ENCODE results near the gene ST8SIA4. TPM values are rescaled to one million over a fixed set of nuclear protein-coding genes. Genes with fewer than 3 reads are reported as not detected.
A peak's percentile ranks its signal among the peaks of the same experiment; 100 is the strongest.

The ST8SIA4 gene
- total and polyA plus RNA-seq, 2 donors from 2014 or later = 0.69 to 11.6 TPM

DNA sequence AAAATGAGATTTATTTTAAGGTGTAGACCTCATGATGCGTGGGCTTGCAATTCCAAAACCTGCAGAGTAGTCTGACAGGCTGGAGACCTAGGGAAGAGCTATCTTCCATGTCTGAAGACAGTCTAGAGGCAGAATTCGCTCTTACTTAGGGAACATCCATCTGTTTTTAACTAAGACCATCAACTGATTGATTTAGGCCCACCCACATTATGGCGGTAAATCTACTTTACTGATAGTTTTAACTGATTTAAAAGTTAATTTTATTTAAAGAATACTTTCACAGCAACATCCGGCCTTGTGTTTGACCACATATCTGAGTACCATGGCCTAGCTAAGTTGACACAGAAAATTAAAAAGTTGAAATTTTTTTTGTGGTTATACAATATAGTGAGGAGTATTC lies 6.0 kb upstream of the ST8SIA4 start:
- no peak for FAIRE-seq

DNA sequence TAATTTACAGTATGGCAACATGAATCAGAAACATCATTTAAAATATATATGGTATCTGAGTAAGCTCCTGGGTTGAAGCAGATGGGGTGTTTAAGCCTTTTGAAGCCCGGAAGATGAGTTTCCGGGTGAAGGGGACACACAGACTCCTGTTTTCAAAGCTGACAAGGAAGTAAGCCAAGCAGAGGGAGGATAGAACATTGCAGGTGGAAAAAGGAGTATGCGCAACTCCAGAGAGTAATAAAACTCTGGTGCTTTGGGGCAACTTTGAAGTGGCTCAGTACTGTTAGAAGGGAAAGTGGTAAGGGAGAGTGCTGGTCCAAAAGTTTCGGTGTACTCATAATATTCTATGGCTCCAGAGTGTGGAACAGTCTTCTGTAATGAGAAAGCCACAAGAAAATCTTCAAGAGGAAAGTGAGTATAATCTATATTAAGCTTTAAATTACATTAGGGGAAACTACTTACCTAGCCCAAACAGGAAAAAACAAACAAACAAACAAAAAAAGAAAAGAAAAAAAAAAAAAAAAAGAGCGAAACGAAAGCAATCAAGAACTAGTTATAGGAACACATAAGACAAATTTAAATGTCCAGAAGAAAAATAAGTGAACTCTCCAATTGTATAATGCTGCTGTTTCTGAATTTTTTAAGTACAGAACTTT lies 2.3 kb upstream of the ST8SIA4 start:
- TF ChIP-seq, protein P1, sequence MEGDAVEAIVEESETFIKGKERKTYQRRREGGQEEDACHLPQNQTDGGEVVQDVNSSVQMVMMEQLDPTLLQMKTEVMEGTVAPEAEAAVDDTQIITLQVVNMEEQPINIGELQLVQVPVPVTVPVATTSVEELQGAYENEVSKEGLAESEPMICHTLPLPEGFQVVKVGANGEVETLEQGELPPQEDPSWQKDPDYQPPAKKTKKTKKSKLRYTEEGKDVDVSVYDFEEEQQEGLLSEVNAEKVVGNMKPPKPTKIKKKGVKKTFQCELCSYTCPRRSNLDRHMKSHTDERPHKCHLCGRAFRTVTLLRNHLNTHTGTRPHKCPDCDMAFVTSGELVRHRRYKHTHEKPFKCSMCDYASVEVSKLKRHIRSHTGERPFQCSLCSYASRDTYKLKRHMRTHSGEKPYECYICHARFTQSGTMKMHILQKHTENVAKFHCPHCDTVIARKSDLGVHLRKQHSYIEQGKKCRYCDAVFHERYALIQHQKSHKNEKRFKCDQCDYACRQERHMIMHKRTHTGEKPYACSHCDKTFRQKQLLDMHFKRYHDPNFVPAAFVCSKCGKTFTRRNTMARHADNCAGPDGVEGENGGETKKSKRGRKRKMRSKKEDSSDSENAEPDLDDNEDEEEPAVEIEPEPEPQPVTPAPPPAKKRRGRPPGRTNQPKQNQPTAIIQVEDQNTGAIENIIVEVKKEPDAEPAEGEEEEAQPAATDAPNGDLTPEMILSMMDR (IDR thresholded peaks at IDR 0.05; ENCODE audit: borderline replicate concordance, extremely low read depth, insufficient read depth) = no peak
- Histone ChIP-seq H3K27ac (ENCODE audit: low read depth in 2 of 2, low read length in 2 of 2) (no peak overlapping the region), H3K4me1 (ENCODE audit: control insufficient read depth in 2 of 3, insufficient read depth in 2 of 3, low read depth in 1 of 3, low read length in 3 of 3) (peaks cover 0 to 5% (median 0%) of the 10 kb centered on the region in 3 donors), H3K4me3 (ENCODE audit: low read length in 3 of 3) (no peak overlapping the region), H3K9ac (ENCODE audit: low read length in 3 of 3) (no peak overlapping the region), H3K27me3 (ENCODE audit: control insufficient read depth, insufficient read depth, low read length) (no peaks in the 10 kb centered on the region), H3K36me3 (ENCODE audit: control insufficient read depth in 2 of 3, insufficient read depth in 3 of 3, low read length in 3 of 3) (no peaks in the 10 kb centered on the region), H3K9me3 (ENCODE audit: control insufficient read depth in 2 of 3, insufficient read depth in 1 of 3, low read length in 3 of 3) (no peaks in the 10 kb centered on the region)
- intact Hi-C loops (cut with DNase I) = no loop called here
- no peak for DNase-seq
- no peak for FAIRE-seq

More for the DNA sequence above, 6.0 kb upstream of the ST8SIA4 start:
- H3K9ac ChIP-seq (ENCODE audit: low read length in 3 of 3) = no peak overlapping the region
- H3K9me3 ChIP-seq (ENCODE audit: control insufficient read depth in 2 of 3, insufficient read depth in 1 of 3, low read length in 3 of 3) = no peaks in the 10 kb centered on the region
- no peak overlapping the region for H3K27ac ChIP-seq (ENCODE audit: low read depth in 2 of 2, low read length in 2 of 2)
- H3K27me3 ChIP-seq (ENCODE audit: control insufficient read depth, insufficient read depth, low read length) = no peaks in the 10 kb centered on the region
- no peak for DNase-seq
- intact Hi-C loops (cut with DNase I) = no loop called here
- H3K36me3 ChIP-seq (ENCODE audit: control insufficient read depth in 2 of 3, insufficient read depth in 3 of 3, low read length in 3 of 3) = no peaks in the 10 kb centered on the region
- TF ChIP-seq, protein P1 (IDR thresholded peaks at IDR 0.05; ENCODE audit: borderline replicate concordance, extremely low read depth, insufficient read depth) = no peak
- H3K4me1 ChIP-seq (ENCODE audit: control insufficient read depth in 2 of 3, insufficient read depth in 2 of 3, low read depth in 1 of 3, low read length in 3 of 3) = no peaks in the 10 kb centered on the region
- no peak overlapping the region for H3K4me3 ChIP-seq (ENCODE audit: low read length in 3 of 3)

DNA sequence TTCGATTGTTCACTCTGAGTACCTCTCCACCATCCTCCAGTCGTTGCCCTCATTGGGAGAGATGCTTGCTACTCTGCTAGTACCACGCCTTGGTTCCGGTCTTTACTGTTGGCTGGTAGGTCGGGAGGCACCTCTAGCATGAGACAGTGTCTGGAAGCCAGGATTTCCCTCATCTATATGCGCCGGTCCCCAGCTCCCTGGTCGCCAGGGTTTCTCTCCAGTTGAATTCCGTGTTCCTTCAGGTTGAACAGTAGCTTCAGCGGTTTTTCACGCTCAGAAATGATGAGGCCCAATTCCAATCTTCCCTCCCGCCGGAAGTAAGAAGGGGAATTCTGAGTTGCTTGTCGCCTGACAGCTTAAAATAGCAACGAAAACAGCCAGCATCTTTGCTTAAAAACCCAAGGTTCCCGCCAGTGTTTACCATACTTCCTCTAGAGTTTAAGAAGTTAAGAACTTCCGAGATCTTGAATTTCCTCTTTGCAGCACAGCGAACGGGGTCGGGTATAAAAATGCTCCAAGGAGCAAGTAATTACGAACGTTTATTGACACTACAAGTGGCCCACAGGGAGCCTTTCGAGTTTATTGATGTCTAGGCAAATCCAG lies 1.3 kb upstream of the ST8SIA4 start:
- FAIRE-seq (no peak), DNase-seq (peak; percentile 21 to 52 (median 40))
- Histone ChIP-seq H3K4me3 (ENCODE audit: low read length in 3 of 3) (peak overlapping the region; percentile 52 to 96 (median 71)), H3K9ac (ENCODE audit: low read length in 3 of 3) (peak overlapping the region in 1 of 3 donors; percentile 28), H3K36me3 (ENCODE audit: control insufficient read depth in 2 of 3, insufficient read depth in 3 of 3, low read length in 3 of 3) (no peaks in the 10 kb centered on the region), H3K4me1 (ENCODE audit: control insufficient read depth in 2 of 3, insufficient read depth in 2 of 3, low read depth in 1 of 3, low read length in 3 of 3) (peaks cover 0 to 5% (median 0%) of the 10 kb centered on the region in 3 donors), H3K9me3 (ENCODE audit: control insufficient read depth in 2 of 3, insufficient read depth in 1 of 3, low read length in 3 of 3) (no peaks in the 10 kb centered on the region), H3K27me3 (ENCODE audit: control insufficient read depth, insufficient read depth, low read length) (no peaks in the 10 kb centered on the region), H3K27ac (ENCODE audit: low read depth in 2 of 2, low read length in 2 of 2) (no peak overlapping the region)
- intact Hi-C loops (cut with DNase I) = no loop called here
- TF ChIP-seq, protein P1 (IDR thresholded peaks at IDR 0.05; ENCODE audit: borderline replicate concordance, extremely low read depth, insufficient read depth) = no peak
